SJCRH30 (cell line): ENCODE data around the gene DDX52. TPM values are rescaled to one million over a fixed set of nuclear protein-coding genes. Genes with fewer than 3 reads are reported as not detected.
A peak's percentile ranks its signal among the peaks of the same experiment; 100 is the strongest.
"Not testable (repeated sequence)": the region's sequence is repeated elsewhere in the genome, so short reads cannot be mapped to it uniquely, and the experiment has no call there.

Experiments
- DNase-seq, 2 experiments: peaks; one replicate each; pipeline ENCODE4 v3.0.0-alpha.2; 2015 to 2020
- H3K27ac ChIP-seq: fragments of 250-450 bp; sonication (Bioruptor Pico); 2 replicates; pipeline ENCODE4 v1.5.1; 2020; ENCODE audit warnings: mild to moderate bottlenecking, moderate library complexity
- H3K27me3 ChIP-seq: fragments of 250-450 bp; sonication (Bioruptor Pico); 2 replicates; pipeline ENCODE4 v1.5.1; 2020; ENCODE audit warnings: mild to moderate bottlenecking, moderate library complexity
- H3K36me3 ChIP-seq: fragments of 250-450 bp; sonication (Bioruptor Pico); 2 replicates; pipeline ENCODE4 v1.5.1; 2020; ENCODE audit warnings: mild to moderate bottlenecking, moderate library complexity
- H3K4me1 ChIP-seq: fragments of 250-450 bp; sonication (Bioruptor Pico); 2 replicates; pipeline ENCODE4 v1.5.1; 2020; ENCODE audit warnings: mild to moderate bottlenecking, moderate library complexity
- H3K4me3 ChIP-seq: fragments of 250-450 bp; sonication (Bioruptor Pico); 2 replicates; pipeline ENCODE4 v1.5.1; 2020; ENCODE audit warnings: mild to moderate bottlenecking, moderate library complexity
- H3K9me3 ChIP-seq: fragments of 250-450 bp; sonication (Bioruptor Pico); replicated peaks from 2 replicates; pipeline ENCODE4 v1.5.1; 2020; ENCODE audit warnings: mild to moderate bottlenecking, moderate library complexity
- total RNA-seq: library from RNA; depleted of rRNA; stranded (reverse); fragments of >200 nt; shearing (Covaris generic); gene quantifications from 2 replicates; pipeline ENCODE4 v1.2.3, GENCODE V29; 2014; rRNA removed

Gene DDX52
- 29.6 and 32.1 TPM in 2 replicates for total RNA-seq

GRCh38 chr17:37643118-37643766 is at the start of gene DDX52:
TSS of gene DDX52 (minus strand) at chr17:37643446. CDS start at chr17:37643420, 26 bp downstream.
- Histone ChIP-seq H3K4me1 (no peaks in the 10 kb centered on the region), H3K4me3 (peak within 1 kb of the TSS; percentile 77), H3K36me3 (peaks cover 17% of the 10 kb centered on the region), H3K27me3 (no peaks in the 10 kb centered on the region), H3K27ac (peak within 1 kb of the TSS; percentile 67), H3K9me3 (no peaks in the 10 kb centered on the region)
- peak; percentile 85 to 91 for DNase-seq

GRCh38 chr17:37691807-37692206 is 48.6 kb upstream of the DDX52 start:
- Histone ChIP-seq H3K9me3 (no peaks in the 10 kb centered on the region), H3K4me3 (no peak overlapping the region), H3K27ac (no peak overlapping the region), H3K27me3 (no peaks in the 10 kb centered on the region), H3K4me1 (no peaks in the 10 kb centered on the region), H3K36me3 (no peaks in the 10 kb centered on the region)
- DNase-seq: no peak

- Histone ChIP-seq H3K27ac (no peak overlapping the region), H3K27me3 (no peaks in the 10 kb centered on the region), H3K9me3 (no peaks in the 10 kb centered on the region), H3K36me3 (no peaks in the 10 kb centered on the region), H3K4me1 (no peaks in the 10 kb centered on the region), H3K4me3 (no peak overlapping the region)
- DNase-seq: no peak
Measured at GRCh38 chr17:37689317-37689716, 46.1 kb upstream of the DDX52 start.

- Histone ChIP-seq H3K27me3 (no peaks in the 10 kb centered on the region), H3K36me3 (no peaks in the 10 kb centered on the region), H3K4me3 (no peak overlapping the region), H3K9me3 (no peaks in the 10 kb centered on the region), H3K27ac (no peak overlapping the region), H3K4me1 (no peaks in the 10 kb centered on the region)
- DNase-seq: no peak
Measured at GRCh38 chr17:37683454-37683984, 40.3 kb upstream of the DDX52 start.

- Histone ChIP-seq H3K4me1 (no peaks in the 10 kb centered on the region), H3K9me3 (no peaks in the 10 kb centered on the region), H3K27me3 (no peaks in the 10 kb centered on the region), H3K36me3 (no peaks in the 10 kb centered on the region), H3K4me3 (no peak overlapping the region), H3K27ac (no peak overlapping the region)
- DNase-seq: no peak
Measured at GRCh38 chr17:37682007-37682406, 38.8 kb upstream of the DDX52 start.

- DNase-seq, H3K36me3 ChIP-seq, H3K27ac ChIP-seq, H3K4me1 ChIP-seq, H3K4me3 ChIP-seq, H3K27me3 ChIP-seq, H3K9me3 ChIP-seq: not testable (repeated sequence)
Measured at GRCh38 chr17:37679995-37680394, 36.7 kb upstream of the DDX52 start.

GRCh38 chr17:37678036-37678435 is 34.8 kb upstream of the DDX52 start:
- H3K36me3 ChIP-seq: no peaks in the 10 kb centered on the region
- no peaks in the 10 kb centered on the region for H3K4me1 ChIP-seq
- no peak for DNase-seq
- no peak overlapping the region for H3K27ac ChIP-seq
- H3K27me3 ChIP-seq: no peaks in the 10 kb centered on the region
- no peaks in the 10 kb centered on the region for H3K9me3 ChIP-seq
- no peak overlapping the region for H3K4me3 ChIP-seq

GRCh38 chr17:37677021-37677420 is 33.8 kb upstream of the DDX52 start:
- no peak overlapping the region for H3K27ac ChIP-seq
- no peaks in the 10 kb centered on the region for H3K4me1 ChIP-seq
- H3K4me3 ChIP-seq: no peak overlapping the region
- no peaks in the 10 kb centered on the region for H3K27me3 ChIP-seq
- H3K9me3 ChIP-seq: no peaks in the 10 kb centered on the region
- H3K36me3 ChIP-seq: no peaks in the 10 kb centered on the region
- DNase-seq: no peak

GRCh38 chr17:37676115-37676925 is 33.1 kb upstream of the DDX52 start:
- DNase-seq: no peak
- no peaks in the 10 kb centered on the region for H3K9me3 ChIP-seq
- H3K27me3 ChIP-seq: no peaks in the 10 kb centered on the region
- no peaks in the 10 kb centered on the region for H3K36me3 ChIP-seq
- no peak overlapping the region for H3K4me3 ChIP-seq
- no peaks in the 10 kb centered on the region for H3K4me1 ChIP-seq
- H3K27ac ChIP-seq: no peak overlapping the region

GRCh38 chr17:37674511-37674910 is 31.3 kb upstream of the DDX52 start:
- Histone ChIP-seq H3K27me3 (no peaks in the 10 kb centered on the region), H3K27ac (no peak overlapping the region)
- no peak for DNase-seq

GRCh38 chr17:37673386-37673785 is 30.1 kb upstream of the DDX52 start:
- no peaks in the 10 kb centered on the region for H3K27me3 ChIP-seq
- H3K36me3 ChIP-seq: no peaks in the 10 kb centered on the region
- H3K27ac ChIP-seq: no peak overlapping the region
- H3K4me1 ChIP-seq: no peaks in the 10 kb centered on the region
- H3K4me3 ChIP-seq: no peak overlapping the region
- H3K9me3 ChIP-seq: no peaks in the 10 kb centered on the region
- no peak for DNase-seq

More at GRCh38 chr17:37674511-37674910, 31.3 kb upstream of the DDX52 start:
- Histone ChIP-seq H3K4me1 (no peaks in the 10 kb centered on the region), H3K9me3 (no peaks in the 10 kb centered on the region), H3K4me3 (no peak overlapping the region), H3K36me3 (no peaks in the 10 kb centered on the region)

GRCh38 chr17:37672548-37673078 is 29.4 kb upstream of the DDX52 start:
- no peaks in the 10 kb centered on the region for H3K9me3 ChIP-seq
- no peak for DNase-seq
- no peaks in the 10 kb centered on the region for H3K4me1 ChIP-seq
- H3K27ac ChIP-seq: no peak overlapping the region
- no peak overlapping the region for H3K4me3 ChIP-seq
- H3K27me3 ChIP-seq: no peaks in the 10 kb centered on the region
- no peaks in the 10 kb centered on the region for H3K36me3 ChIP-seq

- no peak overlapping the region for H3K27ac ChIP-seq
- no peaks in the 10 kb centered on the region for H3K4me1 ChIP-seq
- H3K27me3 ChIP-seq: no peaks in the 10 kb centered on the region
- no peak for DNase-seq
- H3K4me3 ChIP-seq: no peak overlapping the region
- no peaks in the 10 kb centered on the region for H3K36me3 ChIP-seq
- no peaks in the 10 kb centered on the region for H3K9me3 ChIP-seq
Measured at GRCh38 chr17:37671824-37672547, 28.7 kb upstream of the DDX52 start.

- H3K4me1 ChIP-seq: no peaks in the 10 kb centered on the region
- H3K27ac ChIP-seq: no peak overlapping the region
Measured at GRCh38 chr17:37671028-37671823, 28.0 kb upstream of the DDX52 start.

More at GRCh38 chr17:37671028-37671823, 28.0 kb upstream of the DDX52 start:
- H3K36me3 ChIP-seq: no peaks in the 10 kb centered on the region
- no peaks in the 10 kb centered on the region for H3K9me3 ChIP-seq
- no peak for DNase-seq
- no peaks in the 10 kb centered on the region for H3K27me3 ChIP-seq
- H3K4me3 ChIP-seq: no peak overlapping the region
